ENCODE data around the gene PNPLA5. TPM values are rescaled to one million over a fixed set of nuclear protein-coding genes. Genes with fewer than 3 reads are reported as not detected.

Gene PNPLA5
- total RNA-seq, 1 experiment from 2014 or later = 5.5 TPM

GRCh38 chr22:43840851-43841250 lies 51.0 kb downstream of the PNPLA5 start:
- Histone ChIP-seq H3K4me1 (ENCODE audit: insufficient read depth, low read length) (no peaks in the 10 kb centered on the region), H3K14ac (ENCODE audit: insufficient read depth, low read length) (no peak overlapping the region), H2AFZ (ENCODE audit: low read length) (no peak overlapping the region), H2AK5ac (ENCODE audit: insufficient read length, low read length) (no peak overlapping the region), H3K9me3 (ENCODE audit: control insufficient read depth, low read depth, low read length) (no peaks in the 10 kb centered on the region), H3T11ph (ENCODE audit: low read length) (no peak overlapping the region), H3K9ac (ENCODE audit: extremely low read depth, insufficient read length, low read length) (no peak overlapping the region), H3K23ac (ENCODE audit: insufficient read length, low read depth, low read length) (no peak overlapping the region), H4K8ac (replicated peaks; ENCODE audit: insufficient read length, low read depth, low read length) (no peak overlapping the region), H3K4me2 (ENCODE audit: insufficient read depth, insufficient read length, low read length) (no peak overlapping the region), H3K56ac (ENCODE audit: insufficient read length, low read depth, low read length) (no peak overlapping the region), H4K91ac (ENCODE audit: insufficient read length, low read depth, low read length) (no peak overlapping the region), H2BK15ac (ENCODE audit: low read depth, low read length) (no peak overlapping the region), H3K4ac (ENCODE audit: low read depth, low read length) (no peak overlapping the region), H3K23me2 (ENCODE audit: insufficient read length, low read depth, low read length, poor library complexity, severe bottlenecking) (no peaks in the 10 kb centered on the region), H2BK120ac (ENCODE audit: low read depth, low read length, poor library complexity, severe bottlenecking) (no peak overlapping the region), H4K20me1 (ENCODE audit: control insufficient read depth, insufficient read depth, insufficient read length) (no peaks in the 10 kb centered on the region), H2BK5ac (ENCODE audit: insufficient read length, low read length) (no peak overlapping the region), H3K27ac (ENCODE audit: insufficient read length, low read depth, low read length) (no peak overlapping the region), H3K18ac (ENCODE audit: insufficient read length, low read depth, low read length) (no peak overlapping the region), H2BK20ac (ENCODE audit: low read depth, low read length, poor library complexity, severe bottlenecking) (no peak overlapping the region), H3K79me2 (ENCODE audit: insufficient read depth, low read length) (peaks cover 2% of the 10 kb centered on the region; the same call in 1 of the 2 replicates), H3K27me3 (ENCODE audit: insufficient read depth, low read length) (no peaks in the 10 kb centered on the region), H2BK12ac (ENCODE audit: insufficient read length, low read depth, low read length) (no peak overlapping the region), H4K5ac (ENCODE audit: insufficient read length, low read depth, low read length) (no peak overlapping the region), H3K79me1 (ENCODE audit: insufficient read depth, low read depth, low read length, poor library complexity, severe bottlenecking) (peaks cover 4% of the 10 kb centered on the region)
- no peak for DNase-seq
- Mint-ChIP-seq H3K36me3 (ENCODE audit: insufficient read depth in 1 of 3, low read depth in 3 of 3) (peaks cover 6 to 22% (median 20%) of the 10 kb centered on the region in 3 experiments; a peak in 6 of 7 replicates), H3K9me3 (no peaks in the 10 kb centered on the region), H3K27ac (no peak overlapping the region; a peak in 1 of 7 replicates), H3K27me3 (ENCODE audit: low read depth) (peaks cover 2% of the 10 kb centered on the region; the same call in 1 of the 2 replicates), H3K4me1 (peaks cover 7 to 12% of the 10 kb centered on the region in 2 experiments), H3K4me3 (no peak overlapping the region)
- WGBS (ENCODE audit: extremely low coverage, insufficient read length, low lambda C conversion rate) = no CpG with 5 or more reads among the region's 16 CpGs
- no peak for TF ChIP-seq CTCF (conservative IDR thresholded peaks at IDR 0.05)

Measured in H9 (cell line).